ENCODE results near the gene CACNA2D4.
A peak's percentile ranks its signal among the peaks of the same experiment; 100 is the strongest.

CACNA2D4 gene

DNA sequence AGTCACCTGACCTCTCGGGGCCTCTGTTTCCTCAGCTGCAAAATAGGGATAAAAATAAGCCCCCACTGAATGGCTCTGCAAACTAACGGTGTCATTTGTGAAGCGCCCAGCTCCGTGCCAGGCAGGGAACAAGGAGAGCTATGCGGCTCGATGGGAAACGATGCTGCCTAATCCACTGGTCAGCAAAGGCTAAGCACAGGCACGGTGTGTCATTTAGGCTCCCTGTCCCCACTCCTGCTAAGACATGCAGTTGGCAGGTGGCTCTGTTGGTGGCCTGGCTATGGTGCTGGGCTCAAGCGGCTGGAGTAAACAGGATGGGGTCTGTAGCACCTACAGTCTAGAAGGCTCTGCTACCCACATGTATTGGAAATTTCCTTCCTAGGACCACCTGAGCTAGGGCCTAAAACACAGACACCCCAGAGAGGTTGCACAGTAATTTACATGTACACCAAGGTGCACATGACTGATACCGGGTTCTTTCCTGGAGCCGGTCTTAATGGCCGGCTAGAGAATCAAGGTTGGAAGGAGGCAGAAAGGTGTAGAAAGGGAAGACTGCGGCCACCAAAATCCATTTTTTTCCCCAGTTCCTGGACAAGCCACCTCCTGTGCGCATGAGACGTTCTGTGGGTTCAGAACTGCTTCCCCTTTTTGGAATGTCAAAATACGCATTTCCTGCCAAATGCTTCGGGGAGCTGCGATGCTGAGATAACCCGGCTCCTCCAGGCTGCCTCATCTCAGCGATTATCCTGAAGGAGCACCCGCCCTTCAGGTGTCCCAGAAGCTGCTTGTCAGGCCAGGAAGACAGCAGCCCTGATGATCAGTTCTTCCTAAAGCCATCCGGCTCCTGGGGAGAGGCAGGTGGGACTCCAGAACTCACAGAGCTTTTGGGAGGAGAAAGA lies 1.0 kb downstream of the CACNA2D4 start:
- DNase-seq = peak; percentile 41

DNA sequence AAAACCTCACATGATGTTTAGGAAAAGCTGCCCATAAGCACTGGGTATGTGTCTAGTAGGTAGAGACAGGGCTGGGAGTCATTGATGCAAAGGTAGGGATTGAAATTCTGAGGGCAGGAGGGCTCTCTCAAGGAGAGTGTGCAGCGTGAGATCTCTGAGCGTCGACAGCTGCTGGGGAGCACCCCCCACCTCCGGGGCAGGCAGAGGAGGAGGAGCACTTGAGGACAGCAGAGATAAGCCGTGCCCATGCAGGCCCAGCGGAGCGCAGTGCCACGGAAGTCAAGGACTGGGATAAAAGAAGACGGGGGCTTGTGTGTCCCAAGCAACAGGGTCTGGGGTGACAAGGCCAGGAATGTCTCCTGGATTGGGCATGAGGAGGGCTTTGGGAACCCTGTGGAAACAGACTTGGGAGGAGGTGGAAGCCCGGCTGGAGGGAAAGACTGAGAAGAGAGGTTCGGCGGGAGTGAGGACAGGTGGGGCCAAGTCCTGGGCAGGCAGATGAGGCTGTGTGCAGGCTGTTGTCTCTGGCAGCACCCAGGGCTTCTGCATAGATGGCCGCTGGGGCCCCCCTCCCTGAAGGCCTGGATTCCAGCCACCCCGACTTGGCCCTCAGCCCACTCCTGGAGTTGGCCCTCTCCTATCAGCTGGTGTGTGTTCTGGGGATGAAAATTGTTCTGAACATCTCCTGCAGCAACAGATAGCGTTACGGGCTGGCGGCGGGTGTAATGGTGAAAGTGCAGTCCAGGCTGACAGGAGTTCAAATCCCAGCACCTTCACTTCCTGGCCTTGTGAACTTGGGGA lies 1.9 kb downstream of the CACNA2D4 start:
- peak; percentile 53 for DNase-seq

DNA sequence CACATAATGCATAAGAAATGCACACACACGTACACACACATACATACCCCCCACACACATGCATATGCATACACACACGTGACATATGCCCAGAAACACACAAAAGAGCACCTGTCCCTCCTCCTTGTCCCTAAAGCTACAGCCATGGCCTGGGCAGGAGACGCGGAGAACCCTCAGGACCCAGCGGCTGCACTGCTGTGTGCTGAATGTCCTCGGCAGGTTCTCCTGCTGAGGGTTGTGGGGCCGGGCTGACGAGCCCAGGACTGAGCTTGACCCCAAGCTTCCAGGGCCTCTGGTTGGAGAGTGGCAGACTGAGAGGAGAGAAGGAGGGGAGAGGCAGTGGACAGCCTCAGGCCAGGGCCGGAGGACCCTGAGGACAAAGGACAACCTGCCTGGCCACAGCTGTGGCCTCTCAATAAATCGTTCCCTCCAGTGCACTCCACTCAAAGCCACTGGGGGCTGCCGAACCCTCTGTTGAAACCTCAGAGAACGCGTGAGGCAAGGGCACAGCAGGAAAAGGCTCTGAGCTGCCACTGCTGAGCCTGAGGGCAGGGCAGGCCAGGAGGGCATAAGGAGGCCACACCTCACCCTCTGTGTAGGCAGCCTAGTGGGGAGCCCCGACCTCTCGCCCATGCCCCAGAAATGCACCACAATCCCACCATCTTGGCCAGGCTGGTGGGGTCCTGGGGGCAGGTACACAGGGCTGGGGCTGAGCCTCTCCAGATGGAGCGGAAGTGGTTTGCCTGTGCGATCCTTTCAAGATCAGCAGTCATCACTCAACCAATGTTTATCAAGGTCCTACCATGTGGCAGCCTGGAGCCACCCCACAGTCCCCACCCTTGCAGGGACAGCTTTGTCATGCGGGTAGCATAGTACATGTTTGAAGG lies 3.1 kb downstream of the CACNA2D4 start:
- peak; percentile 70 for DNase-seq

DNA sequence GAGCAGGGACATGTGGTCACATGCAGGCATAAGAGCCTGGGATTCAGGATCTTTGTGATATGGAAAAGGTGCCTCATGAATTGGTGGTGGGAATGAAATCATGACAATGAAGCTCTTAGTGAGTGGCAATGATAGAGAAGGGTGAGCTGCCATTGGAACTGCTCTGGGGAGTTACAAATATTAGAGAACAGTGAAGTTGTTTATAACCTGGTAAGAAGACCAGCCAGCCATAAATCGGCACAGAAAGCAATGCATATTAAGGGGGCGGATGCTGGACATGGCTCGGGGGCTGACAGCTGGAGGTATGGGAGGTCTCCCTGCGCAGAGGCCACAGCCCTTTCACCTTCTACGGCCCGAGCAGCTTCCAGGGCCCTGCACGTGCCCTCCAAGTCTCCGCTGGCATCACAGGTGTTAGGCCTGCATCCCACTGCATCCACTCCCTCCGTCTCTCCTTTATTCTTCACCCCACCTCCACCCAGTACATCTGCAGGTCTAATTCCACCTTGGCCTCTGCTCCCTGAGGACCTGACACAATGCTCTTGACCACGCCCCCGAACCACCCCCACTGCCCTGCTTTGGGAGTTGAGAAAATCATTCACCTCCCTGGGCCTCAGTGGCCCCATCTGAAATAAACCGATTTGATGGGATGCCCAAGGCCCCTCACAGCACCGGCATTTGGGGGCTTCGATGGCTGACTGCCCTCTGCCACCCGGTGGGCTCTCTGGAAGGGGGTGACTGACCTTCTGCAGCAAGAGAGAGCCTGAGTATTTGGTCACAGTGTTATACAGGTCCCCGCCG lies 4.1 kb downstream of the CACNA2D4 start:
- peak; percentile 24 for DNase-seq

DNA sequence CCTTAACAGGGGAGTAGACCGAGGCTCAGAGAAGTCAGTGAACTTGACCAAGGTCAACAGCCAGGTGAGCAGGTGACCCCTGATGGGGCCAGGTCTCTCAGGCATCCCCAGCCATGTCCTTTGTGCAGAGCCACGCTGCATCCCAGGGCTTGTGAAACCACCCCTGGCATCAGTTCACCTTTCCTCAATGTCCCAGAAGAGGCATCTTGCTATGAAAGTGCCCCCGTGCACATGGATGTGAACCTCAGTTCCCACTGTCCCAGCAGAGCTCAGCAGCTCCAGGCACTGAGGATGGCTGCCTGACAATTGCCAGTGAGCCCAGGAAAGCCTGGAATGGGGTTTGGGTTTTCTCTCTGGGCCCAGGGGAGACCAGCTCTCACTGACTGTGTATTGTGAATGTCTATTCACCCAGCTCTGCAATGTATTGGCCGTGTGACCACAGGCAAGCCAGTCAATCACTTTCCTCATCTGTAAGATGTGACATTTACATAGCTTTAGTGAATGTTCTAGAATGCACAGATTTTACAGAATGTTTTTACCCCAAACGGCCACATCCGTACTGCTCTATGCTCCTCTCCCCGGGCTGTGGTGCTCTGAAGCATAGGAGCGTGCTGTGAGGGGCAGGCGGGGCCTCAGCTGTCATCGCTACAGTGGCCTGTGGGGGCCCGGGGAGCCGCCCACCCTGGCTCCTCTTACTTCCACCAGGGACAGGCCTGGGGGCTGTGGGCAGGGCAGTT lies 4.9 kb downstream of the CACNA2D4 start:
- DNase-seq = peak; percentile 33

DNA sequence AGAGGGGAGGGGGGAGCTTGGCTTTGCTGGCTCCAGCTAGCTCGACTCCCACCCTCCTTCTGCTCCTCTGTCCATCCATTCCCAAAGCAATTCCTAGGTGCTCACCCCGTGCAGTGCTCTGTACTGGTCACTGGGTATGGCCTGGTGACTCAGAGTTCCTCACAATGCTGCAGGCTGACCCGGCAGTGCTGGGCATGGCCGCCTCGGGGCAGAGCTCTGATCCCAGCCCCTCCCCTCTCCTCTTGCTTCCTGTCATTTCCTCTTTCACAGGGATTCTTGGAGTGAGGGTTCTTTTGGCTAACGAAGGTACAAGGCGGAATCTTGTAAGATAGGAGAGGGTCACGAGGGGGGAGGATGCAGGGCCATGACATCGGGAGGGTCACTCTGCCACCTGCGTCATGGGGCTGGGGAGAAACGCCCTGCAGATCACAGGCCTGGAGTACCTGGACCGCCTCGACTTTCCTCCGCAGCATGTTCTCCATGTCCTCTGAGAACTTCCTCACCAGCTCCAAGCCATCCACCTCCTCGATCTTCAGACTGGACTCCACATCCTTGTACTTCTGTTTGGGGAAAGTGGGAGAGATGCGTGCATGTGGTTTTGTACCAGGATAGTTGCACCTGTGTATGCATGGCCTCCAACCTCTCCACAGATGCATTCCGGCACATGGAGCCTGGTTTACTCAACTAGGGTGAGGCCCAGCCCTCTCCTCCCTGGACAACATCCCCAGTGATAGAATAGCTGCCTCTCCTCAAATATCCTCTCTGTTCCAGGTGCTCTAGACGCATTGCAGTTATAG lies 5.7 kb downstream of the CACNA2D4 start:
- DNase-seq = no peak

DNA sequence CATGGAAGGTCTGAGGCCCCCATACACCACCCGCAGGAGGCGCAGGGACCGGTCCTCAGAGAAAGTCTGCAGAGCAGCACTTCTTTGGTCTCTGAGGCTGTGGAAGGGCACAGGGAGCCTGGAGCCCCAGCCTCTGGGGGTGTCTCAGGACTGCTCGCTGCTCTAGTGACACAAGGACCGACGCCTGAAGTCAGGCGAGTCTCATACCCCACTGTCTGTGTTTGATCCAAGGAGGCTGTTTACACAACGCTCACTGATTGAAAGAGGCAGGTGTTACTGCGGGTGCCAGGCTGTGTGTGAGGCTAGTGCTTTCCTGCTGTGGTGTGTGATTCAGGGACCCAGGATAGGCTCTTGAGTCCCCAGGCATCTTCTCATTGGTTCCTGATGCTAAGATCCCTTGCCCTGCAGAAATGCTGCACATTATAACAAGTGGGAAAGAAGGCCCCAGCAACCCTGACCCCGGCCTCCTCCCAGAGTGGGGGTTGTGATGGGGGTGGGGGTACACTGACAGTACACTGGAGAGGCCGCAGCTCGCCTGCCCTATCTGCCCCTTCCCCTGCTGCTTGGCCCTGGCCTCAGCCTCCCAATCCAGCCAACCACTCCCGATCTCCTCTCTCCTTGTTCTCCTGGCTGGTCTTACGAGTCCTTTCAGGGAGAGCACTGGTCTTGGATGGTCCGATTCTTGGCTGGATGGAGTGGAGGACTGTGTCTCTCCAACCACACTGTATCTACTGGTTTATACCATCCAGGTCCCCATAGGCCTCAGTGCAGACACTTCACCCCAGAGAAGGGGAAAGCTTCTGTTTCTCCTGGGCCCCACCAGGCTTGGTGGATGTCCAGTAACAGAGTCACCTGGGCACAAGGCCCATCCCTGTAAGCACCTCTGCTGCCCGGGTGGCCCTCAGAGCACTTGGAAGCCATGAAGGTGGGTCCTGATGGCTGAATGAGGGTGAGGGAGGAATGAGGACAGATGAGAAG lies 6.6 kb downstream of the CACNA2D4 start:
- DNase-seq = peak; percentile 43

DNA sequence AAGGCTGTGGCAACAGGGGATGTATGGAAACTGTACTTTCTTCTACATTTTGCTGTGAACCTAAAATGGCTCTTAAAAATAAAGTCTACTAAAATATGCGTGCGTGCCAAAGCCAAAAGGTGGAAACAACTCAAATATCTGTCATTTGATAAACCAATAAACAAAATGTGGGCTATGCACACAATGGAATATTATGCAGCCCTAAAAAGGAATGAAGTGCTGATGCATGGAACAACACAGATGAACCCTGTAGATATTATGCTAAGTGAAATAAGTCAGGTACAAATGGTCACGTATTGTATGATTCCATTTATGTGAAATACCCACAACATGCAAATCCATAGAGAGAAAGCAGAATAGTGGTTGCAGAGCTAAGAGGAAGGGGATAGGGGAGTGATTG lies 8.0 kb downstream of the CACNA2D4 start:
- DNase-seq = no peak

DNA sequence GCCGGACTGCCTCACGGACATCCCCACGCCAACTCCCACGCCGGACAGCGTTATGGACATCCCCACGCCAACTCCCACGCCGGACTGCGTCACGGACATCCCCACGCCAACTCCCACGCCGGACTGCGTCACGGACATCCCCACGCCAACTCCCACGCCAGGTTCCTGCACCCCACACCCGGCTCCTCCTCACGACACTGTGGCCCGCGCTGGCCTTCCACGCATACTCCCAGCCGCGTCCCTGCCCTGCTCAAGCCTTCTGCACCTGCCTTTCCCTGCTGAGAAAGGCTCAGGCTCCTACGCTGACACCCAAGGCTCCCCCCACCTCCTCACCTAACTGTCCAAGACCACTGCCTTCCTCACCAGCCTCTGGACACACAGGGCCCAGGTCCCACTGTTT lies 9.7 kb downstream of the CACNA2D4 start:
- peak; percentile 32 for DNase-seq

DNA sequence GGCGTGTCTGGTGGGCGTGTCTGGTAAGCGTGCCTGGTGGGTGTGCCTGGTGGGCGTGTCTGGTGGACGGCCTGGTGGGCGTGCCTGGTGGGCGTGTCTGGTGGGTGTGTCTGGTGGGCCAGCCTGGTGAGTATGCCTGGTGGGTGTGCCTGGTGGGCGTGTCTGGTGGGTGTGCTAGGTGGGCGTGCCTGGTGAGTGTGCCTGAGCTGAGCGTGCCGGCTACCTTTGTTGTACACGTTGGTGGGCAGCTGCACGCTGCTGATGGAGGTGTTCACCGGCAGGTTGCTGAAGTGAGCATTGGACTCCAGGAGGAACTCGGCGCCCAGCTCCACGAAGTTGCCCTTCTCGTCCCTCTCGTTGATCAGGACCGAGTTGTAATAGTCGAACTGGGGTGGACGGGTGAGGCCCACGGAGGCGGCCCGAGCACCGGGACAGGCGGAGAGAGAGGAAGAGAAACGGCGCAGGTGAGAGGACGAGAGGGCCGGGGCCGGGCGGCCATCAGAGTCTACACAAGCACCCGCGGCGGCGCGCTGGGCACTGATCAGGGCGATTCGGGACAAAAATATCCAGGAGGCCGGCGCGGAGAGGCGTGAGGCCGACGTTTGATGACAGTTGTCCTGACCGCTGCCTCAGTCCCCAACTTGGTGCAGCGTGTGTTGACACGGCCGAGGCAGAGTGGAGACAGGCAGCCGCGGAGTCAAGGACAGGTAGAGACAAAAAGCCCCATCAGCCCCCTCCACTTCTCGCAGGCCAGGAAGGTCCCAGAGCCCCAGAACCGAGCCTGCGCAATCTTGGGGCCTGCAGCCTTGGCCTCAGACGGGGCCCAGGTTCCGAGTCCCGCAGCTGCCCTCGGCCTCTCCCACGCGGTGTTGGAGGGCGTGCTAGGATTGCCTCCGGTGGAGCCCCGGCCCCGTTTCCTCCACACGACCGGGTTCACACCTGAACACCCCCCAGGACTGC lies 10.5 kb downstream of the CACNA2D4 start:
- peak; percentile 58 for DNase-seq

DNA sequence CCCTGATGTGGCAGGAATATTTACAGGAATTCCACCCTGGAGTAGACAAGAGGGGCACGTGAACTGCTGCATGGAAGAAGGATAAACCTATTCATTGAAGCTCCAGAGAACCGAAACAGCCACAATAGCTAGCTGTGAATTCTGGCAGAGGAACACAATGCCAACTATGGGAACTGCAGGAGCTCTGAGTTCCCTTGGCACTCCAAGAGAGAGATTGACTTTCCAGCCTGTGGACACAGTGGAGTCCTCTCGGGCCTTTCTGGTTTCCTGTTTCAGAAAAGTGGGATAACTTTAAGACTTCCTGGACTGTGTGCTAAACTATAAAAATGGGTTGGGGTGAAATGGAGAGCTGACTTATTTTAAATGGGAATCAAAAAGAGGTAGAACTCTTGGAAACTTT lies 11.9 kb downstream of the CACNA2D4 start:
- no peak for DNase-seq

DNA sequence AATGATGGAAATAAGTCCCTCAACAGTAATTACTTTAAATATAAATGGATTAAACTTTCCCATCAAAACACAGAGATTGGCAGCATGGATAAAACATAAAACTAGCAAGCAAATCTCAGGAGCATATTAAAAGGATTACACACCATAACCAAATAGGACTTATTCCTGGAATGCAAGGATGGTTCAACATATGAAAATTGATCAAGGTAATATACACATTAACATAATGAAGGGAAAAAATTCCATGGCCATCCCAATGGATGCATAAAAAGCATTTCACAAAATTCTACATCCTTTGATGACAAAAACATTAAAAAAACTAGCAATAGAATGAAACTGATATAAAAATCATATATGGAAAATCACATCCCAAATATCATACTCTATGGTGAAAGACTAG lies 13.6 kb downstream of the CACNA2D4 start:
- no peak for DNase-seq

DNA sequence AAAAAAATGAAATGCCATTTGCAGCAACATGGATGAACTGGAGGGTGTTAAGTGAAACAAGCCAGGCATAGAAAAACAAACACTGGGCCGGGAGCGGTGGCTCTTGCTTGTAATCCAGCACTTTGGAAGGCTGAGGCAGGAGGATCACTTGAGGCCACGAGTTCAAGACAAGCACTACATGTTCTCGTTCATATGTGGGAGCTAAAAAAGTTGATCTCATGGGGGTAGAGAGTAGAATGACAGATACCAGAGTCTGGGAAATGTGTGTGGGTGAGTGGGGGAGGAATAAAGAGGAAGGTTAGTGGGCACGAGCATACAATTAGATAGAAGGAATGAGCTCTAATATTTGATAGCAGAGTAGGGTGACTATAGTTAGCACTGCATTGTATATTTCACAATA lies 21.5 kb downstream of the CACNA2D4 start:
- no peak for DNase-seq

DNA sequence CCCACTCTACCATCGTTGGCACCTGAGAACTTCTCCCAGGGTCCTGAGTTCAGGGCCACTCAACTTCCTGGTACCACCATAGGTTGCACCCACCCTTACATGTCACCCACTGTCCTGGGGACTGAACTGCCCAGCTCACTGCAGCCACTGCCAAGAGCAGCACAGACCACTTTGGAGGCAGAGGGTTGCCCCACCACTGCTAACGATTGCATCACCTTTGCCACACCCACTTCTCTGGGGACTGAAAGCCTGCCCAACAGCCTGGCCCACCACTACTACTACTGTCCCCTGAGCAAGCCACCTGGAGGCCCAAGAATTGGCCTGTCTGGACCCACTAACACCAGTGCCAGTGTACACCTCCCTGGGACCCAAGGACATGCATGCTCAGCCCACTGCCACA lies 27.6 kb downstream of the CACNA2D4 start:
- DNase-seq = peak; percentile 44

DNA sequence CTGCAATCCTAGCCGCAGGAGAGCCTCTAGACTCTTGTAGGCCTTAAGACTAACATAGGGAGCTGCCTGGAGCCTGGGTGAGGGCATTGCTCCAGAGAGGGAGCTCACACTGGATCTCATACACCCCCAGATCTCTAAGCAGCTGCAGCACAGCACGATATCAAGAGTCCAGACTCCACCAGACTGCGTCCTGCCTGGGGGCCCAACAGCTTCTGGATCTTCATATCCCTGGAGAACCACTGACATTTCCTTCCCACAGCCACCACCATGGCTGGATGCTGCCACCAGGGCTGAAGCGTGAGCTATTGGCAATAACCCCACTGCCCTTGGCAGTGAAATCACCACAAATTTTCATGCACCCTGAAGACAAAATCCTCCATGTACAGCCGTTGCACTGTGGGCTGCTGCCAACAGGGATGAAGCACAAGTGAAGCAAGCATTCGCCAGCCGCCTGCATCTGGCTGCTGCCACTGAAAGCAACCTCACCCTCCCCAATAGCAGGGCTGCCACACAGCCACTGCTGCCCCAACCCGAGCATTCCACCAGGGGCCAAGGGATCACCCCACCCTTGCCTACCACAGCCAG lies 28.2 kb downstream of the CACNA2D4 start:
- peak; percentile 19 for DNase-seq

DNA sequence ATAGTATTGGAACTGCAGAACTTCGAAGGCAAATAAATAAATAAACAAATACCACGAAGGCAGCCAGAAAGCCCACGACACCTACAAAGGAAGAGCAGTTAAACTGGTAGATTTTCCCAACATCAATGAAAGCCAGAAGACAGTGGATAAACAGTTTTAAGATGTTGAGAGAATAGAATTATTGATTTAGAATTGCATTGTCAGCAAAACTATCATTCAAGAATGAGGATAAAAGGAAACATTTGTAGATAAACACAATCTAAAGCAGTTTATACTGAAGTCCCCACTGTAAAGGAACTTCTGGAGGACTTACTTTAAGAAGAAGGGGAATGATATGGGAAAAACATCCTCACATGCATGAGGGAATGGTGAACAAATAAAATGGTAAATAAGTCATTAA lies 29.5 kb downstream of the CACNA2D4 start:
- no peak for DNase-seq

DNA sequence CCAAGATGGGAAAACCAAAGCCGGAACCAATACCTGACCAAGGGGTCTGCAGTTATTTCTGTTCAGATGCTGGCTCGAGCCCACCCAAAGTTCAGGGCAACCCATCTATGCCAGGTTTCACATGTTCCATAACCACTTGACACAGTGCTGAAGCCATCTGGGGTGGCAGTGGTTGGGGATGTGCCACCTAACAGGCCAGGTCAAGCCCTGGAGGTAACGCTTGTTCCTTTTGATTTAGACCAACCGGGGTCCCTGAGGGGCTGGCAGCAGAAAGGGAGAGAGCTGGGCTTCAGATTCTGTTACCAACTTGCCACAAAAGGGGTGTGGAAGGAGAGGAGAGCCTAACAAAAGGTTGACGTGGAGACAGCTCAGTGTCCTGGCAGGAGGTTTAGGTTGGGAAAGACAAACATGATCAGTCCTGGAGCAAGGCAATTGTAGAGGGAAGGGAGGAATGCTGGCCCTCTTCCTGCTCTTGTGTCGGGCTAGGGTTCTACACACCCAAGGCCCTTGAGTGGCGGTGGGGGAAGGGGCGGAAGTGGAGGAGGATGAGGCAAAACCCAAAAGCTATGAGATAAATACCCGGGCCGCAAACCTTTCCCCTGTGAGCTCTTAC lies 31.9 kb downstream of the CACNA2D4 start:
- DNase-seq = peak; percentile 41
